ENCODE measurements around the gene EXD3. TPM values are rescaled to one million over a fixed set of nuclear protein-coding genes. Genes with fewer than 3 reads are reported as not detected.
"Not testable (repeated sequence)": the region's sequence is repeated elsewhere in the genome, so short reads cannot be mapped to it uniquely, and the experiment has no call there.

Gene EXD3
- total RNA-seq, 1 donor from 2014 or later, result 14.2 TPM

DNA sequence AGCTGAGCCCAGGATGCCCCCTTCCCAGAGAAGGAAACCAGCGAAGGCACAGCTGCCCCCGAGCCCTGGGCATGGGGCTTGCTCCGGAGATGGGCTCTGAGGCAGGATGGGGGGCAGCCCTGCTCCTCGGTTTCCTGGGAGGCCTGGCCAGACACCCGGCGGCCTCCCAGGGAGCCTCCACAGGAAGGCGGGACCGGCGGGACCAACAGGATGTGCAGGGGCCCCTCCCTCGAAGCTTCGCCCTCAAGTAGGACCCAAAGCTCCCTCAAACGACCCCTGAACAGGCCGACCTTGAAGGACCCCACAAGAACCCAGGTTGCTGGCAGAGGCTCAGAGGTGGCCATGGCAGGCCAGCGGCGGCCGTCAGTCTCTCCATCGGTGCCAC is 11.7 kb downstream of the EXD3 start:
- no peak for DNase-seq

DNA sequence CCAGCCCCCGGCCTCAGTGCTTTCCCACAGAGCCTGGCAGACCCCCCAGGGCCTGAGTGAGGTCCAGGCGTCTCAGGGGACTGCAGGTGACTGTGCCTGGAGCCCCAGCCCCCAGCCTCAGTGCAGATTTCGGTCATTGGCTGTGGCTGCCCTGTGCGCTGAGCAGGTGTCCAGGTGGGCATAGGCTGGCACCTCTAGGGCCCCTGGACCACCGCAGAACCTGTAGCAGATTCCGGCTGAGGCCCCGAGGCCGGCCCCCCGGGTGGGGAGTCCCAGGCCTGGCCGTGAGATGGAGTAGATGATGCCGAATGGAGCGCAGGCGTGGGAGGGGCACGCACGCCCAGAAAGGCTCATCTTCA is 12.1 kb downstream of the EXD3 start:
- no peak for DNase-seq

GRCh38 chr9:137410236-137410890 is 12.6 kb downstream of the EXD3 start:
- DNase-seq, result not testable (repeated sequence)

DNA sequence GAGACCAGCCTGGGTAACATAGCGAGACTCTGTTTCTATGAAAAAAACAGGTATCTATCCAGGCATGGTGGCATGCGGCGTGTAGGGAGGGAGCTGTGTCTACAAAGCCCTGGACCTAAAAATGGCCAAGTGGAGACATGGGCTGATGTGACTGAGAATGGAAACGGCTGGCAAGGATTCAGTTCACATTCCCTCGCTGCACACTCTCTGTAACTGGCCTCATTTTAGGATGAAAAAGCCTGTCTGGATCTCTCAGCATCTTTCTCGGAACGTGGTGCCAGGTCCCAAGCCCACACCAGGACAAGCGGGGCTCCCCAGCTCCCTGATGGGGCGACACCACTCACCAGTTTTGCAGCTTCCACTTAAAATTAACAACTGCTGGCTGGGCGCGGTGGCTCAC is 13.4 kb downstream of the EXD3 start:
- peak; percentile 45 for DNase-seq

DNA sequence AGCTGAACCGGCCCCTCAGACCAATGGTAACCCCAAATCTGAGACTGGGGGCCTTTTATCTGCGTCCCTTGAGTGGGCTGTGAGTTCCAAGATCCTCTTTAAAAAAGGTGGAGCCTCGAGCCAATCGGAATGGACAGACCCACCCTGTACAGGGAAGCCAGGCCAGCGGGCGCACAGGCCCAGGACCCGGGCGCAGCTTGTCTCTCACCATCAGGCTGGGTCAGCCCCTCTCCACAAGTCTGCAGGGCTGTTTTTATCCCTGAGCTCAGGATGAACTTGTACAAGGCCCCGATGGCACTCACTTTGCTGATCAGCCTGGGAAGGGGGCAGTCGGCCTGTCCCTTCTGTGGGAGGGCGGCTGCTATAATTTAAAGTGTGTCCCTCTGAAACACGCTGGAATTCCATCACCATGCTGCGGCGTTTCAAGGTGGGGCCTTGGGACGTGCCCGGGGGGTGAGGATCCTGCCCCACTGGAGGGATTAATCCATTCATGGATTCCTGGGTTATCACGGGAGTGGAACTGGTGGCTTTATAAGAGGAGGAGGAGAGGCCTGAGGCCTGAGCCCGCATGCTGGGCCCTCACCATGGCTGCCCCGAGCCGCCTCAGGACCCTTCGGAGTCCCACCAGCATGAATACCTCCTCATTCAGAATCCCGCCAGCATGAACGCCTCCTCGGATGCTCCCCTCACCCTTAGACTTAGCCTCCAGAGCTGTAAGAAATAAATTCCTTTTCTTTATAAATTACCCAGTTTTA is 14.1 kb downstream of the EXD3 start:
- no peak for DNase-seq

DNA sequence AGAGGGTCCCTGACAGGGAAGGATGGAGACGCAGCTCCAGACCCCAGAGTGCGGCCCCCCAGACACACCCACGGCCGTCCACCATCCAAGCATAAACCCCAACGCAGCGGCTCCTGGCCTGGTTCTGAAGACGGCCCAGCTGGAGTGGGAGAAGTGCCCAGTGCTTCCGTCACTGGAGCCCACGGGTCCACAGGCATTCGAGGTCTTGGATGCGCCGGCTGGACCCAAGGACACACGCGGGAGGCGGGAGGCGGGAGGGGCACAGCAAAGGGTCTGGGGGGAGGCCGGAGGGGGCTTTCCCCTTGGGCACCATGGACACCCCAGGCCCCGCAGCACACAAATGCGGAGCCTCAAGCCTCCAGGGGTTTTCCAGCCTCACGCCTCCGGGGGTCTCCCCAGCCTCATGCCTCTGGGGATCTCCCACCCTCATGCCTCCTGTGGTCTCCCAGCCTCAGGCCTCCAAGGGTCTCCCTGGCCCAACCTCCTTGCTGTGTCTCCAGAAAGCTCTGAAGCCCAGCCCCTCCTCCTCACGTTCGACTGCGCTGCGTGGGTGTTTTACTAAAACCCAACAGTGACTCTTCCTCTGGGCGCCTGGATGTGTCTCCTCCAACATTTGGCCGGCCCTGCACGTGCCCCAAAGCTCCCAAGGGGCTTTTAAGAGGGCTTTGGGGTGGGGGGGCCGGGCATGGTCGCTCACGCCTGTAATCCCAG is 15.2 kb downstream of the EXD3 start:
- DNase-seq, result no peak

DNA sequence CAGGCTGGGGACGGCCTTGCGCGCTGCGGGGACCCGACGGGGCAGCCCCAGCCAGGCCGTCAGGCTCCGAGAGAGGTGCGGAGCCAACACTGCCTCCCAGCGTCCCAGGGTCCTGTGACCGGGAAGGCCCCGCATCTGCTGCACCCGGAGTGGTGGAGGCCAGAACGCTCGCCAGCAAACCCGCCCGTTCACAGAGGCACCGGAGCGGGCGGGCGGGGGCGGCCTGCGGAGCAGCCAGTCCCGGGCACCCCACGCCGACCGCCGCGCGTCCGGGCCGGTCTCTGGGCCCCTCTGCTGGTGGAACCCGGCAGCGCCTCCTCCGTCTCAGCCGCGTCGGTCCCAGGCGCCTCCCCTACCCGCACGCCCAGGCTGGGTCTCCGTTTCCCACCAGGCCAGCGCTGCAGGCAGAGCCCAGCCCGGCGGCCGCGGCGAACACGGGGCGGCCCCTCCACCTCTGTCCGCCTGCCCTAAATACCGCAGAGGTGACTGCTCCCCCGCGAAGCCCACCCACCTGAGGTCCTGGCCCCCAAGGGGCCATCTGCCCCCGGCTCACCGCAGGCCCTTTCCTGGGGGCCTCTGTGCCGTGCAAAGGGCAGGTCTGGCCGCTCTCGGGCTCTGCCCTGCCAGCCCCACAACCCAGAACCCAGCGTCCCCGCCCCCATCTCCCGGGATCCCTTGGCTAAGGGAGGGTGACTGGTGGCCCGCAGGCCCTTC is 15.9 kb downstream of the EXD3 start:
- peak; percentile 41 for DNase-seq

- no peak for DNase-seq
Observed at GRCh38 chr9:137406085-137406760, 16.7 kb downstream of the EXD3 start.

- no peak for DNase-seq
Observed at GRCh38 chr9:137405677-137406081, 17.3 kb downstream of the EXD3 start.

DNA sequence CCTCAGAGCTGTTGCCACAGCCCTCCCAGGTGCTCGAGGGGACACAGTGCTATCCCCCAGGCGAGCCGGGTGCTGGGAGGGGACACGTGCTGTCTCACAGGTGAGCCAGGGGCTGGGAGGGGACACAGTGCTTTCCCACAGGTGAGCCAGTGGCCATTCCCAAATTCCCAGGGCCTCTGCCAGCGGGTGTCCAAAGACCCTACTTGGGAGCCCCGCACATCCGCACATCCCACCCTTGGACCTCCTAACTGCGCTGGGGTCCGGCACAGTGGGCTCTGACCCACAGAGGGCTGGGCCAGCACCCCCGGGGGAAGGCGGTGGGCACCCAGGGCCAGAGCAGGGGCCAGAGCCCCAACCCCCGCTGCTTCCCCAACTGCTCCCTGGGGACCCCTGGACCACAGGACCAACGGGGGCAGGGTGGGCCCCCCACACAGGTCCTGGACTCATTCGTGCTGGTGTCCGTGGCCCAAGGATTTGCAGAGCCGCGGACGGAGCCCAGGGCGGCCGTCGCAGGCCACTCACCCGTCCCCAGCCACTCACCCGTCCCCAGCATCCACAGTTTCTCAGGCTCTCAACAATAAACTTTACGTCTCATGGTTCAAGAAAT is 17.9 kb downstream of the EXD3 start:
- DNase-seq, result no peak

- no peak for DNase-seq
Observed at GRCh38 chr9:137403269-137403668, 19.7 kb downstream of the EXD3 start.

DNA sequence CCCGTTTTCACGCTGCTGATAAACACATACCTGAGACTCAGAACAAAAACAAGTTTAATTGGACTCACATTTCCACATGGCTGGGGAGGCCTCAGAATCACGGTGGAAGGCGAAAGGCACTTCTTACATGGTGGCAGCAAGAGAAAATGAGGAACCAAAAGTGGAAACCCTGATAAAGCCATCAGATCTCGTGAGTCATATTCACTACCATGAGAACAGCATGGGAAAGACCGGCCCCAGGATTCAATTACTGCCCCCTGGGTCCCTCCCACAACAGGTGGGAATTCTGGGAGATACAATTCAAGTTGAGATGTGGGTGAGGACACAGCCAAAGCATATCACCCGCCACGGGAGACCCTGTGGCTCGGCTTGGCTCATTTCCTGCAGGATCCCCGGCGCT is 20.2 kb downstream of the EXD3 start:
- DNase-seq, result no peak

DNA sequence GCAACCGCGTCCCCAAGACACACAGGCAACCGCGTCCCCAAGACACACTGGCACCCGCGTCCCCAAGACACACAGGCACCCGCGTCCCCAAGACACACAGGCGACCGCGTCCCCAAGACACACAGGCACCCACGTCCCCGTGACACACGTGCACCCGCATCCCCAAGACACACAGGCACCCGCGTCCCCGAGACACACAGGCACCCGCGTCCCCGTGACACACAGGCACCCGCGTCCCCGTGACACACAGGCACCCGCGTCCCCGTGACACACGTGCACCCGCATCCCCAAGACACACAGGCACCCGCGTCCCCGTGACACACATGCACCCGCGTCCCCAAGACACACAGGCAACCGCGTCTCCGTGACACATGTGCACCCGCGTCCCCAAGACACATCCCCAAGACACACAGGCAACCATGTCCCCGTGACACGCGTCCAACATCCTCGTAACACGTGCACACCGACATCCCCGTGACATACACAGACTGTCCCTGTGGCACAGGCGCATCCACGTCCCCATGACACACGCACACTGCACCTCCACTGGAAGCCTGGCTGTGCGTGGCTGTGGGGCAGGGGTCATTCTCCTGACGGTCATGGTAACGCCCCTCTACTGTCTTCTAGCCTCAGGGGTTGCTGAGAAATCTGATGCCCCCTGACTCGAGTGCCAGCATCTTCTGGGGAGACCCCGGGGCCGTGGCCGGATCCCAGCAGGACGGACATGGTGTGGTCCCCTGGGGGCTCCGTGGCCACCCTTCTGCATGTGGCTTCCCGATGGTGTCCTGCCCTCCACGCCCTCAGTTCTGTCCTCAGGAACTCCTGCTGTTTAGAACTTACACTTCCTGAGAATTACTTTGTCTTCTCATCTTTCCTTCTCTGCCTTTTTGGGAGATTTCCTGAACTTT is 24.1 kb downstream of the EXD3 start:
- no peak for DNase-seq

DNA sequence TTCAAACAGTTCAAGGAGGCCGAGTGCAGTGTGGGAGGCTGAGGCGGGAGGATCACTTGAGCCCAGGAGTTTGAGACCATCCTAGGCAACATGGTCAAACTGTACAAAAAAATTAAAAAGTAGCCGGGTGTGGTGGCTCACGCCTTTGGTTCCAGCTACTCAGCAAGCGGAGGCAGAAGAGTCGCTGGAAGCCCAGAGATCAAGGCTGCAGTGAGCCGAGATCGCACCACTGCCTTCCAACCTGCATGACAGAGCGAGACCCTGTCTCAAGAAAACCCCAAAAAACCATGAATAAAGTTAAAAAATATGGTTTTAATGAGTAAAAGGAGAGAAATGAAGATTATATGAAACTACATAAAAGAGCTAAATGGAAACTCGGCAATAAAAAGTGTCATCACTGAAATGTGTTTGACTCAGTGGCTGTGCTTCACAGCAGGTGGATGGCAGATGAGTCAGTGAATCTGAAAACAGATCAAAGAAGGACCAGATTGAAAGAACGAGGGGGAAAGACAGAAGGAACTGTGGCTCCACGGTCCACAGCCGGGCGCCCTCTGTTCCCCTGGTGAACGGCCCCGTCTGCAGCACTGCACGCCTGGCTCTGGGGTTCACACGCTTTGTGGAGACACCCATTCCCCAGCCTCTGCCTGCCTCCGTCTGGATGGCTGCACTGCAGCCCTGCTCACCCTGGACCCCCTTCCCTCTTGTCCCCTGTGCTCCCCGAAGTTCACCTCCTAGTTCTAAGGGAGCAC is 25.1 kb downstream of the EXD3 start:
- no peak for DNase-seq

DNA sequence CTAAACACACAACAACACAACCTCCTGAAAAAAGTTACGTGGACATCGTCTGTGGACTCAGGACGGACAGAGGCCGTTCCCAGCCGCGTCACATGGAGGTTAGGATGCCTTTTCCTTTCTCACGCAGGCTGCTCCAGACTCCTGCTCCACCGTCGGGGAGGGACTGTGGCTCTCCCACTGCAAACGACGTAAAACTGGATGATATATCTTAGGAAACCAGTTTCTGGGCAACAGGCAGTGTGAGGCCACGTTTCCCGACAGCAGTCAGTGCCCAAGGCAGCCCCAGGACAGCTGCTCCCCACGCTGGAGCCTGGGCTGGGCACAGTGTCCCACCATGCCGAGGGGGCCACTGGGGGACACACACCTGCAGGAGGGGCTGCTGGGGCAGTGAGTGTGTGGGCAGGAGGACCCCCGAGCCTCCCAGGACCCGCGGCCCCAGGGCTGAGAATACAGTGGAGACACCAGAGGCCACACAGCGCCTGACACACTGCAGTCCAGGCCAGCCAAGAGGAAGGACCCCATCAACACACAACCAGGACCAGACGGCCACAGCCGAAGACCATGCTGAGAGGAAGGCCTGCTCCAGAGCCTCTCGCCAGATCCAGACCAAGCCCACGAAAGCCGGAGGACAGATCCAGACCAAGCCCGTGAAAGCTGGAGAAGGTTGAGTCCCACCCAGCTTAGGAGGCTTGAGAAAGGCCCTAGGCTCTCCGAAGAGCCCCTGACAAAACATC is 26.2 kb downstream of the EXD3 start:
- DNase-seq, result no peak

- no peak for DNase-seq
Observed at GRCh38 chr9:137396227-137396626, 26.7 kb downstream of the EXD3 start.

GRCh38 chr9:137395666-137396010 is 27.3 kb downstream of the EXD3 start:
- DNase-seq, result no peak

DNA sequence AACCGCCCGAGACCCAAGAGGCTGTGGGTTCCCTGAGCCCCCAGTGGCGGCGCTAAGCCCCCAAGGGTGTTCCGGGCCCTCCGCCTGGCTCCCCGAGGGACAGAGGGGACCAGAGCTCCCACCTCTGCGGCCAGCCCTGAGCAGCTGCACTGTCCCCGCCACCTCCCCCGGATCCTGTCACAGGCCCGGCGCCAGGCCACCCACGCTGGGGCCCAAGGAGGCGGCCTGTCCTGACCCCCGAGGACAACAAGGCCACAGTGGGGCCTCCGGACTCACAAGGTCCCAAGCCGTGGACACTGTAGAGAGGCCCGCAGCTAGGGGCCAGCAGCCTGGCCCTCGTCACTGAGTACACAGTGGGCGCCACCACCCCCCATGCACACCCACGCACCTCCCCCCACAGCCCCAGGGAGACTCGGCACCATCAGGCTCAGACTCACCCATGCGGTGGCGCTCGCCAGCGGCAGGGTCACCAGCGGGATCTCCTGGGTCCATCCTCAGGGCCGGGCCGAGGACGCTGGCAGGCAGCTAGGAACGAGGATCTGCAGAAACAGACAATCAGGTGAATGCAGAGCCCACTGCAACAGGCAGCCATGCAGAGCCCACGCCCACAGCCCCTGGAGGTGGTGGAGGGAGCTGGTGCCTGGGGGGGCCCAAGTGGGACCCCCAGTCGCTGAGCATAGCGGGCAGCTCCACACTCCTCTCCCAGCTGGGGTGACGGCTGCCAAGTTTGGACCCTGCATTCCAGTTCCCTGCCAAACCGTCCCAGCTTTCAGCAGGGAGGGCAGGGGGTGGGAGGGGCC is 27.9 kb downstream of the EXD3 start:
- DNase-seq, result no peak

Measured in occipital lobe (tissue), 2 donors.